ENCODE data around the gene NOC4L. TPM values are rescaled to one million over a fixed set of nuclear protein-coding genes. Genes with fewer than 3 reads are reported as not detected.

NOC4L gene
- 36.9 to 66.0 TPM (median 60.9 TPM) in 5 replicates for total RNA-seq (2022; extraction: Qiagen RNA extraction; ENCODE audit: low read depth)

GRCh38 chr12:132144115-132144809 lies at the start of gene NOC4L, which contains the start of gene DDX51:
NOC4L (plus strand) TSS chr12:132144457; CDS start chr12:132144489, 32 bp downstream.
DDX51 (minus strand) TSS chr12:132144319; CDS start chr12:132144296, 23 bp downstream.

Other genes starting within 250 kb of the NOC4L start
- 22.6 to 41.2 TPM (median 34.1 TPM) in 5 replicates for gene ULK1, start 249.8 kb upstream of the NOC4L start, total RNA-seq (2022; extraction: Qiagen RNA extraction; ENCODE audit: low read depth)
- 53.9 to 85.2 TPM (median 84.1 TPM) in 5 replicates for gene PUS1, start 215.2 kb upstream of the NOC4L start, total RNA-seq (2022; extraction: Qiagen RNA extraction; ENCODE audit: low read depth)
- 22.4 to 26.3 TPM (median 24.8 TPM) in 5 replicates for gene EP400, start 194.5 kb upstream of the NOC4L start, total RNA-seq (2022; extraction: Qiagen RNA extraction; ENCODE audit: low read depth)
- 20.9 to 28.9 TPM (median 28.3 TPM) in 5 replicates for gene DDX51, start 138 bp upstream of the NOC4L start, total RNA-seq (2022; extraction: Qiagen RNA extraction; ENCODE audit: low read depth)
- gene GALNT9, start 185.1 kb downstream of the NOC4L start, total RNA-seq (2022; extraction: Qiagen RNA extraction; ENCODE audit: low read depth), result 3.2 to 7.4 TPM (median 6.5 TPM) in 5 replicates